Measurements from ENCODE around the gene PEX10. TPM values are rescaled to one million over a fixed set of nuclear protein-coding genes. Genes with fewer than 3 reads are reported as not detected.
"Not testable (repeated sequence)": the region's sequence is repeated elsewhere in the genome, so short reads cannot be mapped to it uniquely, and the experiment has no call there.

Gene PEX10
- total RNA-seq, 1 donor from 2014 or later = 20.0 TPM

- FAIRE-seq (no peak), DNase-seq (ENCODE audit: low spot score in 2 of 2) (no peak)
Observed at GRCh38 chr1:2444138-2444591, 31.8 kb upstream of the PEX10 start.

GRCh38 chr1:2443277-2444137 is 31.1 kb upstream of the PEX10 start:
- DNase-seq (ENCODE audit: low spot score in 2 of 2) = peak; percentile 75 to 77

GRCh38 chr1:2442661-2443060 is 30.3 kb upstream of the PEX10 start:
- no peak for FAIRE-seq
- DNase-seq (ENCODE audit: low spot score in 2 of 2) = no peak

More at GRCh38 chr1:2443277-2444137, 31.1 kb upstream of the PEX10 start:
- no peak for FAIRE-seq

- no peak for FAIRE-seq
- DNase-seq (ENCODE audit: low spot score in 2 of 2) = no peak
Observed at GRCh38 chr1:2441746-2442145, 29.4 kb upstream of the PEX10 start.

- DNase-seq (ENCODE audit: low spot score in 2 of 2); FAIRE-seq: not testable (repeated sequence)
Observed at GRCh38 chr1:2440346-2440745, 28.0 kb upstream of the PEX10 start.

GRCh38 chr1:2439369-2439768 is 27.0 kb upstream of the PEX10 start:
- FAIRE-seq (no peak), DNase-seq (ENCODE audit: low spot score in 2 of 2) (no peak)

- DNase-seq (ENCODE audit: low spot score in 2 of 2) (no peak), FAIRE-seq (no peak)
Observed at GRCh38 chr1:2438641-2439040, 26.3 kb upstream of the PEX10 start.

- FAIRE-seq (no peak), DNase-seq (ENCODE audit: low spot score in 2 of 2) (no peak)
Observed at GRCh38 chr1:2438038-2438437, 25.7 kb upstream of the PEX10 start.

GRCh38 chr1:2437617-2438016 is 25.3 kb upstream of the PEX10 start:
- no peak for DNase-seq (ENCODE audit: low spot score in 2 of 2)
- FAIRE-seq = no peak

- no peak for DNase-seq (ENCODE audit: low spot score in 2 of 2)
- FAIRE-seq = no peak
Observed at GRCh38 chr1:2436876-2437275, 24.5 kb upstream of the PEX10 start.

GRCh38 chr1:2435746-2436355 is 23.5 kb upstream of the PEX10 start:
- FAIRE-seq (no peak), DNase-seq (ENCODE audit: low spot score in 2 of 2) (no peak)

GRCh38 chr1:2435091-2435490 is 22.7 kb upstream of the PEX10 start:
- no peak for FAIRE-seq

GRCh38 chr1:2433936-2434655 is 21.7 kb upstream of the PEX10 start:
- DNase-seq (ENCODE audit: low spot score in 2 of 2) (no peak), FAIRE-seq (no peak)

More at GRCh38 chr1:2435091-2435490, 22.7 kb upstream of the PEX10 start:
- DNase-seq (ENCODE audit: low spot score in 2 of 2) = no peak

GRCh38 chr1:2433196-2433595 is 20.8 kb upstream of the PEX10 start:
- no peak for DNase-seq (ENCODE audit: low spot score in 2 of 2)
- FAIRE-seq = no peak

- no peak for DNase-seq (ENCODE audit: low spot score in 2 of 2)
- no peak for FAIRE-seq
Observed at GRCh38 chr1:2432441-2432844, 20.1 kb upstream of the PEX10 start.

GRCh38 chr1:2431518-2431917 is 19.2 kb upstream of the PEX10 start:
- DNase-seq (ENCODE audit: low spot score in 2 of 2) = no peak

GRCh38 chr1:2431103-2431502 is 18.7 kb upstream of the PEX10 start:
- no peak for DNase-seq (ENCODE audit: low spot score in 2 of 2)
- FAIRE-seq = no peak

More at GRCh38 chr1:2431518-2431917, 19.2 kb upstream of the PEX10 start:
- no peak for FAIRE-seq

- DNase-seq (ENCODE audit: low spot score in 2 of 2) (no peak), FAIRE-seq (no peak)
Observed at GRCh38 chr1:2430592-2430973, 18.2 kb upstream of the PEX10 start.

- no peak for FAIRE-seq
- DNase-seq (ENCODE audit: low spot score in 2 of 2) = no peak
Observed at GRCh38 chr1:2429780-2430591, 17.6 kb upstream of the PEX10 start.

- no peak for FAIRE-seq
- DNase-seq (ENCODE audit: low spot score in 2 of 2) = no peak
Observed at GRCh38 chr1:2428490-2428889, 16.1 kb upstream of the PEX10 start.

Measured in frontal cortex (tissue), 4 donors.